ENCODE data around the gene SMARCA4.
"Not testable (repeated sequence)": the region's sequence is repeated elsewhere in the genome, so short reads cannot be mapped to it uniquely, and the experiment has no call there.

SMARCA4 gene

GRCh38 chr19:10929402-10929794 lies 31.4 kb upstream of the SMARCA4 start:
- no peak for DNase-seq

GRCh38 chr19:10935371-10936059 lies 25.3 kb upstream of the SMARCA4 start:
- no peak for DNase-seq

- no peak for DNase-seq
Observed at GRCh38 chr19:10936661-10937084, 24.2 kb upstream of the SMARCA4 start.

GRCh38 chr19:10941649-10942048 lies 19.2 kb upstream of the SMARCA4 start:
- DNase-seq = not testable (repeated sequence)

- DNase-seq = not testable (repeated sequence)
Observed at GRCh38 chr19:10943412-10943811, 17.4 kb upstream of the SMARCA4 start.

GRCh38 chr19:10945264-10945663 lies 15.6 kb upstream of the SMARCA4 start:
- DNase-seq = no peak

GRCh38 chr19:10946958-10947657 lies 13.7 kb upstream of the SMARCA4 start:
- DNase-seq = no peak

GRCh38 chr19:10952809-10953208 lies 8.0 kb upstream of the SMARCA4 start:
- DNase-seq = no peak

- DNase-seq = not testable (repeated sequence)
Observed at GRCh38 chr19:10959277-10959968, 1.4 kb upstream of the SMARCA4 start.

GRCh38 chr19:10961073-10961860 lies 437 bp downstream of the SMARCA4 start:
- DNase-seq = no peak

GRCh38 chr19:10962863-10963262 lies 2.0 kb downstream of the SMARCA4 start:
- no peak for DNase-seq

- DNase-seq = no peak
Observed at GRCh38 chr19:10963865-10964264, 3.0 kb downstream of the SMARCA4 start.

GRCh38 chr19:10964903-10965302 lies 4.1 kb downstream of the SMARCA4 start:
- DNase-seq = no peak

- DNase-seq = no peak
Observed at GRCh38 chr19:10965398-10965797, 4.6 kb downstream of the SMARCA4 start.

GRCh38 chr19:10966809-10967208 lies 6.0 kb downstream of the SMARCA4 start:
- no peak for DNase-seq

GRCh38 chr19:10968527-10969135 lies 7.8 kb downstream of the SMARCA4 start:
- DNase-seq = no peak

GRCh38 chr19:10971107-10971726 lies 10.4 kb downstream of the SMARCA4 start:
- no peak for DNase-seq

GRCh38 chr19:10975374-10976130 lies 14.7 kb downstream of the SMARCA4 start:
- DNase-seq = no peak

GRCh38 chr19:10976131-10976892 lies 15.5 kb downstream of the SMARCA4 start:
- DNase-seq = no peak

GRCh38 chr19:10977742-10978092 lies 16.9 kb downstream of the SMARCA4 start:
- DNase-seq = no peak

GRCh38 chr19:10979951-10980381 lies 19.1 kb downstream of the SMARCA4 start:
- no peak for DNase-seq

All from effector CD8-positive, alpha-beta T cell (primary cell).